Stimulated activated CD4-positive, alpha-beta T cell treated with anti-CD3 and anti-CD28 coated beads, Interleukin-2, amount 100 ng/mL, for 48 hours (primary cell): ENCODE measurements around the gene KRTAP2-3.
"Not testable (repeated sequence)": the region's sequence is repeated elsewhere in the genome, so short reads cannot be mapped to it uniquely, and the experiment has no call there.

ENCODE experiments used
- DNase-seq, 2 donors: peaks; one replicate each; pipeline ENCODE4 v3.0.0-alpha.2; 2020

Gene KRTAP2-3

GRCh38 chr17:41065829-41066624 is 6.1 kb upstream of the KRTAP2-3 start, which contains the start of gene KRTAP2-4:
Gene KRTAP2-4 (minus strand): TSS chr17:41065879. CDS start chr17:41065845, 34 bp downstream.
- no peak for DNase-seq

- not testable (repeated sequence) for DNase-seq
Observed at GRCh38 chr17:41065016-41065689, 5.2 kb upstream of the KRTAP2-3 start.

GRCh38 chr17:41064301-41064700 is 4.4 kb upstream of the KRTAP2-3 start:
- DNase-seq = no peak

GRCh38 chr17:41063449-41063848 is 3.5 kb upstream of the KRTAP2-3 start:
- DNase-seq = no peak

GRCh38 chr17:41061964-41062363 is 2.0 kb upstream of the KRTAP2-3 start:
- DNase-seq = no peak

- DNase-seq = not testable (repeated sequence)
Observed at GRCh38 chr17:41059276-41060051, 450 bp downstream of the KRTAP2-3 start.

- DNase-seq = no peak
Observed at GRCh38 chr17:41058741-41059140, 1.2 kb downstream of the KRTAP2-3 start.

- no peak for DNase-seq
Observed at GRCh38 chr17:41057547-41057946, 2.4 kb downstream of the KRTAP2-3 start.

GRCh38 chr17:41055130-41055529 is 4.8 kb downstream of the KRTAP2-3 start, which contains the start of gene KRTAP2-2:
Gene KRTAP2-2 (minus strand): TSS chr17:41055230. CDS start chr17:41055211, 19 bp downstream.
- DNase-seq = not testable (repeated sequence)

GRCh38 chr17:41054556-41054955 is 5.4 kb downstream of the KRTAP2-3 start:
- DNase-seq = not testable (repeated sequence)

- no peak for DNase-seq
Observed at GRCh38 chr17:41054025-41054424, 5.9 kb downstream of the KRTAP2-3 start.

GRCh38 chr17:41052566-41052965 is 7.3 kb downstream of the KRTAP2-3 start:
- DNase-seq = no peak

GRCh38 chr17:41049110-41049509 is 10.8 kb downstream of the KRTAP2-3 start:
- no peak for DNase-seq

- no peak for DNase-seq
Observed at GRCh38 chr17:41048441-41048840, 11.5 kb downstream of the KRTAP2-3 start.

GRCh38 chr17:41046735-41047465 is 13.0 kb downstream of the KRTAP2-3 start, which contains the start of gene KRTAP2-1:
Gene KRTAP2-1 (minus strand): TSS chr17:41047316. CDS start chr17:41047267, 49 bp downstream.
- DNase-seq = not testable (repeated sequence)

- DNase-seq = no peak
Observed at GRCh38 chr17:41042953-41043352, 17.0 kb downstream of the KRTAP2-3 start.

GRCh38 chr17:41040783-41041571 is 18.9 kb downstream of the KRTAP2-3 start, which contains the start of gene KRTAP1-1:
Gene KRTAP1-1 (minus strand): TSS chr17:41041450. CDS start chr17:41041397, 53 bp downstream.
- DNase-seq = not testable (repeated sequence)

- no peak for DNase-seq
Observed at GRCh38 chr17:41037853-41038350, 22.0 kb downstream of the KRTAP2-3 start.

GRCh38 chr17:41034346-41034935 is 25.5 kb downstream of the KRTAP2-3 start, which contains the start of gene KRTAP1-3:
Gene KRTAP1-3 (minus strand): TSS chr17:41034874. CDS start chr17:41034821, 53 bp downstream.
- not testable (repeated sequence) for DNase-seq

- DNase-seq = no peak
Observed at GRCh38 chr17:41029633-41030245, 30.2 kb downstream of the KRTAP2-3 start, which contains the start of gene KRTAP1-4. Gene KRTAP1-4 (minus strand): TSS chr17:41030195. CDS start chr17:41030078, 117 bp downstream.
